ENCODE measurements around the gene CPNE5.

The CPNE5 gene

GRCh38 chr6:36805917-36806316, 33.3 kb downstream of the CPNE5 start:
- Histone ChIP-seq H3K4me3 (ENCODE audit: low read depth, low read length) (no peak overlapping the region), H3K9ac (ENCODE audit: low read depth, low read length) (no peak overlapping the region), H3K27me3 (ENCODE audit: control insufficient read depth, insufficient read depth, low read length) (peaks cover 27% of the 10 kb centered on the region), H3K36me3 (ENCODE audit: control insufficient read depth, insufficient read depth, low read length) (no peaks in the 10 kb centered on the region), H3K9me3 (ENCODE audit: control insufficient read depth, insufficient read depth, low read length) (no peaks in the 10 kb centered on the region), H3K4me1 (ENCODE audit: control insufficient read depth, insufficient read depth, low read length) (peaks cover 14% of the 10 kb centered on the region)

GRCh38 chr6:36805096-36805797, 34.0 kb downstream of the CPNE5 start:
- H3K27me3 ChIP-seq (ENCODE audit: control insufficient read depth, insufficient read depth, low read length), result peaks cover 27% of the 10 kb centered on the region
- H3K9ac ChIP-seq (ENCODE audit: low read depth, low read length), result no peak overlapping the region
- peaks cover 14% of the 10 kb centered on the region for H3K4me1 ChIP-seq (ENCODE audit: control insufficient read depth, insufficient read depth, low read length)

GRCh38 chr6:36804563-36804962, 34.7 kb downstream of the CPNE5 start:
- Histone ChIP-seq H3K27me3 (ENCODE audit: control insufficient read depth, insufficient read depth, low read length) (peaks cover 25% of the 10 kb centered on the region), H3K9me3 (ENCODE audit: control insufficient read depth, insufficient read depth, low read length) (no peaks in the 10 kb centered on the region), H3K36me3 (ENCODE audit: control insufficient read depth, insufficient read depth, low read length) (no peaks in the 10 kb centered on the region), H3K4me3 (ENCODE audit: low read depth, low read length) (no peak overlapping the region), H3K4me1 (ENCODE audit: control insufficient read depth, insufficient read depth, low read length) (peaks cover 14% of the 10 kb centered on the region), H3K9ac (ENCODE audit: low read depth, low read length) (no peak overlapping the region)

More at GRCh38 chr6:36805096-36805797, 34.0 kb downstream of the CPNE5 start:
- H3K36me3 ChIP-seq (ENCODE audit: control insufficient read depth, insufficient read depth, low read length), result no peaks in the 10 kb centered on the region
- no peak overlapping the region for H3K4me3 ChIP-seq (ENCODE audit: low read depth, low read length)
- no peaks in the 10 kb centered on the region for H3K9me3 ChIP-seq (ENCODE audit: control insufficient read depth, insufficient read depth, low read length)

GRCh38 chr6:36803908-36804307, 35.3 kb downstream of the CPNE5 start:
- H3K4me3 ChIP-seq (ENCODE audit: low read depth, low read length), result no peak overlapping the region
- no peaks in the 10 kb centered on the region for H3K9me3 ChIP-seq (ENCODE audit: control insufficient read depth, insufficient read depth, low read length)
- no peaks in the 10 kb centered on the region for H3K36me3 ChIP-seq (ENCODE audit: control insufficient read depth, insufficient read depth, low read length)
- H3K27me3 ChIP-seq (ENCODE audit: control insufficient read depth, insufficient read depth, low read length), result peaks cover 23% of the 10 kb centered on the region
- peaks cover 14% of the 10 kb centered on the region for H3K4me1 ChIP-seq (ENCODE audit: control insufficient read depth, insufficient read depth, low read length)
- no peak overlapping the region for H3K9ac ChIP-seq (ENCODE audit: low read depth, low read length)

- Histone ChIP-seq H3K27me3 (ENCODE audit: control insufficient read depth, insufficient read depth, low read length) (peaks cover 18% of the 10 kb centered on the region), H3K9me3 (ENCODE audit: control insufficient read depth, insufficient read depth, low read length) (no peaks in the 10 kb centered on the region), H3K4me1 (ENCODE audit: control insufficient read depth, insufficient read depth, low read length) (peaks cover 14% of the 10 kb centered on the region)
These were observed 35.8 kb downstream of the CPNE5 start for GRCh38 chr6:36803482-36803881.

GRCh38 chr6:36800223-36801076, 38.8 kb downstream of the CPNE5 start:
- Histone ChIP-seq H3K9me3 (ENCODE audit: control insufficient read depth, insufficient read depth, low read length) (no peaks in the 10 kb centered on the region), H3K36me3 (ENCODE audit: control insufficient read depth, insufficient read depth, low read length) (no peaks in the 10 kb centered on the region), H3K27me3 (ENCODE audit: control insufficient read depth, insufficient read depth, low read length) (peaks cover 4% of the 10 kb centered on the region), H3K4me3 (ENCODE audit: low read depth, low read length) (no peak overlapping the region), H3K4me1 (ENCODE audit: control insufficient read depth, insufficient read depth, low read length) (peaks cover 12% of the 10 kb centered on the region), H3K9ac (ENCODE audit: low read depth, low read length) (no peak overlapping the region)

More at GRCh38 chr6:36803482-36803881, 35.8 kb downstream of the CPNE5 start:
- no peaks in the 10 kb centered on the region for H3K36me3 ChIP-seq (ENCODE audit: control insufficient read depth, insufficient read depth, low read length)
- H3K4me3 ChIP-seq (ENCODE audit: low read depth, low read length), result no peak overlapping the region
- H3K9ac ChIP-seq (ENCODE audit: low read depth, low read length), result no peak overlapping the region

- no peaks in the 10 kb centered on the region for H3K9me3 ChIP-seq (ENCODE audit: control insufficient read depth, insufficient read depth, low read length)
- H3K4me3 ChIP-seq (ENCODE audit: low read depth, low read length), result no peak overlapping the region
- no peaks in the 10 kb centered on the region for H3K27me3 ChIP-seq (ENCODE audit: control insufficient read depth, insufficient read depth, low read length)
- H3K4me1 ChIP-seq (ENCODE audit: control insufficient read depth, insufficient read depth, low read length), result no peaks in the 10 kb centered on the region
- H3K36me3 ChIP-seq (ENCODE audit: control insufficient read depth, insufficient read depth, low read length), result no peaks in the 10 kb centered on the region
- no peak overlapping the region for H3K9ac ChIP-seq (ENCODE audit: low read depth, low read length)
These were observed 40.4 kb downstream of the CPNE5 start for GRCh38 chr6:36798852-36799251.

- Histone ChIP-seq H3K27me3 (ENCODE audit: control insufficient read depth, insufficient read depth, low read length) (no peaks in the 10 kb centered on the region), H3K9me3 (ENCODE audit: control insufficient read depth, insufficient read depth, low read length) (no peaks in the 10 kb centered on the region), H3K36me3 (ENCODE audit: control insufficient read depth, insufficient read depth, low read length) (no peaks in the 10 kb centered on the region), H3K9ac (ENCODE audit: low read depth, low read length) (no peak overlapping the region), H3K4me1 (ENCODE audit: control insufficient read depth, insufficient read depth, low read length) (no peaks in the 10 kb centered on the region), H3K4me3 (ENCODE audit: low read depth, low read length) (no peak overlapping the region)
These were observed 41.6 kb downstream of the CPNE5 start for GRCh38 chr6:36797653-36798052.

- no peak overlapping the region for H3K4me3 ChIP-seq (ENCODE audit: low read depth, low read length)
- no peaks in the 10 kb centered on the region for H3K9me3 ChIP-seq (ENCODE audit: control insufficient read depth, insufficient read depth, low read length)
- no peaks in the 10 kb centered on the region for H3K4me1 ChIP-seq (ENCODE audit: control insufficient read depth, insufficient read depth, low read length)
- no peak overlapping the region for H3K9ac ChIP-seq (ENCODE audit: low read depth, low read length)
- no peaks in the 10 kb centered on the region for H3K27me3 ChIP-seq (ENCODE audit: control insufficient read depth, insufficient read depth, low read length)
- no peaks in the 10 kb centered on the region for H3K36me3 ChIP-seq (ENCODE audit: control insufficient read depth, insufficient read depth, low read length)
These were observed 42.2 kb downstream of the CPNE5 start for GRCh38 chr6:36797055-36797454.

GRCh38 chr6:36794713-36795065, 44.6 kb downstream of the CPNE5 start:
- peaks cover under 1% of the 10 kb centered on the region for H3K4me1 ChIP-seq (ENCODE audit: control insufficient read depth, insufficient read depth, low read length)
- no peaks in the 10 kb centered on the region for H3K9me3 ChIP-seq (ENCODE audit: control insufficient read depth, insufficient read depth, low read length)
- no peaks in the 10 kb centered on the region for H3K27me3 ChIP-seq (ENCODE audit: control insufficient read depth, insufficient read depth, low read length)
- no peaks in the 10 kb centered on the region for H3K36me3 ChIP-seq (ENCODE audit: control insufficient read depth, insufficient read depth, low read length)
- H3K4me3 ChIP-seq (ENCODE audit: low read depth, low read length), result no peak overlapping the region
- no peak overlapping the region for H3K9ac ChIP-seq (ENCODE audit: low read depth, low read length)

GRCh38 chr6:36793913-36794712, 45.1 kb downstream of the CPNE5 start:
- Histone ChIP-seq H3K9ac (ENCODE audit: low read depth, low read length) (peak overlapping the region; percentile 54), H3K36me3 (ENCODE audit: control insufficient read depth, insufficient read depth, low read length) (no peaks in the 10 kb centered on the region), H3K4me1 (ENCODE audit: control insufficient read depth, insufficient read depth, low read length) (peaks cover 6% of the 10 kb centered on the region), H3K9me3 (ENCODE audit: control insufficient read depth, insufficient read depth, low read length) (no peaks in the 10 kb centered on the region), H3K27me3 (ENCODE audit: control insufficient read depth, insufficient read depth, low read length) (no peaks in the 10 kb centered on the region), H3K4me3 (ENCODE audit: low read depth, low read length) (no peak overlapping the region)
